ENCODE results near the gene ZNF581.

Gene ZNF581

DNA sequence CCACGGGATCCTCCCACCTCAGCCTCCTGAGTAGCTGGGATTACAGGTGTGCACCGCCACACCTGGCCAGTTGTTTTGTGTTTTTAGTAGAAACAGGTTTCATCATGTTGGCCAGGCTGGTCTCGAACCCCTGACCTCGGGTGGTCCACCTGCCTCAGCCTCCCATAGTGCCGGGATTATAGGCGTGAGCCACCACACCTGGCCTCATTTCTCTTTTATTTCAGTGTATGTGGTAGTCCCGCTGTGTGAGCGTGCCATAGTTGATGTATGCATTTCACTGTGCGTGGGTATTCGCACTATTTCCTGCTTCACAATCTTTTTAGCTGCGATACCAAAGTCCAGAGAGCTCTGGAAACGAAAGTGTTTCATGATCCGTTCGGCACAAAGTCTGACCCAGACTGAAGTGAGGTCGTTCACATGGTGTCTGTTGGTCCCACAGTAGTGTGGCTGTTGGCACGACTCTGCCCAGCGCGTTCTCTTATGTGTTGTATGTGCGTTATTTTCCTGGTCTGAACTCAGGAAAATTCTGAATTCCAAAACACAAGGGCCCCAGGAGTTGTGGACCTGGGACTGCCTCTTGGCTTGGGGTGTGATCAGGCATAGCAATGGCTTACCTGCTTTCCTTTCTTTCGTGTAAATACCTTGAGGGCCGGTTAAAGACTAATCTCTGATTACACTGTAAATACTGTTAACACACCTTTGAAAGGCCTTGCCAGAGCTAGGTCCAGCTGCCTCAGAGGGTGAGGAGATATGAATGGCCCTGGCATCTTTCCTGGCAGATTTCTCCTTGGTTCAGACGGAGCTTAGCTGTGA lies 40.2 kb downstream of the ZNF581 start:
- Histone ChIP-seq H3K4me3 (replicated peaks; ENCODE audit: insufficient read depth, low read length) (no peak overlapping the region), H3K27me3 (ENCODE audit: insufficient read depth, poor library complexity, severe bottlenecking) (no peaks in the 10 kb centered on the region), H3K27ac (replicated peaks) (no peak overlapping the region)
- no peak for DNase-seq (ENCODE audit: low read depth in 1 of 2, low spot score in 1 of 2)
- TF ChIP-seq POLR2AphosphoS5 (IDR thresholded peaks at IDR 0.05; ENCODE audit: low read depth), result no peak
- TF ChIP-seq GABPA (IDR thresholded peaks at IDR 0.05; ENCODE audit: low read depth), result no peak
- TF ChIP-seq, protein P1, sequence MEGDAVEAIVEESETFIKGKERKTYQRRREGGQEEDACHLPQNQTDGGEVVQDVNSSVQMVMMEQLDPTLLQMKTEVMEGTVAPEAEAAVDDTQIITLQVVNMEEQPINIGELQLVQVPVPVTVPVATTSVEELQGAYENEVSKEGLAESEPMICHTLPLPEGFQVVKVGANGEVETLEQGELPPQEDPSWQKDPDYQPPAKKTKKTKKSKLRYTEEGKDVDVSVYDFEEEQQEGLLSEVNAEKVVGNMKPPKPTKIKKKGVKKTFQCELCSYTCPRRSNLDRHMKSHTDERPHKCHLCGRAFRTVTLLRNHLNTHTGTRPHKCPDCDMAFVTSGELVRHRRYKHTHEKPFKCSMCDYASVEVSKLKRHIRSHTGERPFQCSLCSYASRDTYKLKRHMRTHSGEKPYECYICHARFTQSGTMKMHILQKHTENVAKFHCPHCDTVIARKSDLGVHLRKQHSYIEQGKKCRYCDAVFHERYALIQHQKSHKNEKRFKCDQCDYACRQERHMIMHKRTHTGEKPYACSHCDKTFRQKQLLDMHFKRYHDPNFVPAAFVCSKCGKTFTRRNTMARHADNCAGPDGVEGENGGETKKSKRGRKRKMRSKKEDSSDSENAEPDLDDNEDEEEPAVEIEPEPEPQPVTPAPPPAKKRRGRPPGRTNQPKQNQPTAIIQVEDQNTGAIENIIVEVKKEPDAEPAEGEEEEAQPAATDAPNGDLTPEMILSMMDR (IDR thresholded peaks at IDR 0.05; ENCODE audit: insufficient read depth, low read length), result no peak
- TF ChIP-seq, protein P2, sequence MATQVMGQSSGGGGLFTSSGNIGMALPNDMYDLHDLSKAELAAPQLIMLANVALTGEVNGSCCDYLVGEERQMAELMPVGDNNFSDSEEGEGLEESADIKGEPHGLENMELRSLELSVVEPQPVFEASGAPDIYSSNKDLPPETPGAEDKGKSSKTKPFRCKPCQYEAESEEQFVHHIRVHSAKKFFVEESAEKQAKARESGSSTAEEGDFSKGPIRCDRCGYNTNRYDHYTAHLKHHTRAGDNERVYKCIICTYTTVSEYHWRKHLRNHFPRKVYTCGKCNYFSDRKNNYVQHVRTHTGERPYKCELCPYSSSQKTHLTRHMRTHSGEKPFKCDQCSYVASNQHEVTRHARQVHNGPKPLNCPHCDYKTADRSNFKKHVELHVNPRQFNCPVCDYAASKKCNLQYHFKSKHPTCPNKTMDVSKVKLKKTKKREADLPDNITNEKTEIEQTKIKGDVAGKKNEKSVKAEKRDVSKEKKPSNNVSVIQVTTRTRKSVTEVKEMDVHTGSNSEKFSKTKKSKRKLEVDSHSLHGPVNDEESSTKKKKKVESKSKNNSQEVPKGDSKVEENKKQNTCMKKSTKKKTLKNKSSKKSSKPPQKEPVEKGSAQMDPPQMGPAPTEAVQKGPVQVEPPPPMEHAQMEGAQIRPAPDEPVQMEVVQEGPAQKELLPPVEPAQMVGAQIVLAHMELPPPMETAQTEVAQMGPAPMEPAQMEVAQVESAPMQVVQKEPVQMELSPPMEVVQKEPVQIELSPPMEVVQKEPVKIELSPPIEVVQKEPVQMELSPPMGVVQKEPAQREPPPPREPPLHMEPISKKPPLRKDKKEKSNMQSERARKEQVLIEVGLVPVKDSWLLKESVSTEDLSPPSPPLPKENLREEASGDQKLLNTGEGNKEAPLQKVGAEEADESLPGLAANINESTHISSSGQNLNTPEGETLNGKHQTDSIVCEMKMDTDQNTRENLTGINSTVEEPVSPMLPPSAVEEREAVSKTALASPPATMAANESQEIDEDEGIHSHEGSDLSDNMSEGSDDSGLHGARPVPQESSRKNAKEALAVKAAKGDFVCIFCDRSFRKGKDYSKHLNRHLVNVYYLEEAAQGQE (IDR thresholded peaks at IDR 0.05; ENCODE audit: insufficient replicate concordance, low read depth), result no peak
- no peak for TF ChIP-seq SPI1 (IDR thresholded peaks at IDR 0.05; ENCODE audit: borderline replicate concordance, low read depth)

DNA sequence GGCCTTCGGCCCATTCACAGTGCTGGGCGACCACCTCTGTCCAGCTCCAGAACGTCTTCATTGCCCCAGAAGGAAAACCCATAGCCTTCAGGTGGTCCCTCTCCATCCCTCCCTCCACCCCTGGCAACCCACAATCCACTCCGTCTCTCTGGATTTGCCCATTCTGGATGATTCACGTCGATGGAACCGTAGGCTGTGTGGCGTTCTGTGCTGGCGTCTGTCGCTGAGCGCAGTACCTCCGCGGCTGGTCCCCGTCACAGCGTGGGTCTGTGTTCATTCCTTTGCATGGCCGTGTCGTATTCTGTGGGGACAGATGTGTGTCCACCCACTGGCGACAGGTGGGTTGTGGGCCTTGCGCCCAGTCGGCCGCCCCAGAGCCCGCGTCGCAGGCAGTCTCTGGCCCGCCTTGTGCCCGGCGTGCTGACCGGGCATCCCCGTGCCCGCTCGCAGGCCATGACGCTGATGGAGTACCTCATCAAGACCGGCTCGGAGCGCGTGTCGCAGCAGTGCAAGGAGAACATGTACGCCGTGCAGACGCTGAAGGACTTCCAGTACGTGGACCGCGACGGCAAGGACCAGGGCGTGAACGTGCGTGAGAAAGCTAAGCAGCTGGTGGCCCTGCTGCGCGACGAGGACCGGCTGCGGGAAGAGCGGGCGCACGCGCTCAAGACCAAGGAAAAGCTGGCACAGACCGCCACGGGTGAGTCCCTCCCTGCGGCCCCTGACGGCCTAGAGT lies 41.7 kb downstream of the ZNF581 start:
- H3K4me3 ChIP-seq (replicated peaks; ENCODE audit: insufficient read depth, low read length), result no peak overlapping the region
- no peaks in the 10 kb centered on the region for H3K27me3 ChIP-seq (ENCODE audit: insufficient read depth, poor library complexity, severe bottlenecking)
- DNase-seq (ENCODE audit: low read depth in 1 of 2, low spot score in 1 of 2), result no peak
- TF ChIP-seq POLR2AphosphoS5 (IDR thresholded peaks at IDR 0.05; ENCODE audit: low read depth), result no peak
- TF ChIP-seq, protein P2 (IDR thresholded peaks at IDR 0.05; ENCODE audit: insufficient replicate concordance, low read depth), result no peak
- TF ChIP-seq GABPA (IDR thresholded peaks at IDR 0.05; ENCODE audit: low read depth), result no peak
- TF ChIP-seq, protein P1 (IDR thresholded peaks at IDR 0.05; ENCODE audit: insufficient read depth, low read length), result no peak
- no peak for TF ChIP-seq SPI1 (IDR thresholded peaks at IDR 0.05; ENCODE audit: borderline replicate concordance, low read depth)
- H3K27ac ChIP-seq (replicated peaks), result no peak overlapping the region

DNA sequence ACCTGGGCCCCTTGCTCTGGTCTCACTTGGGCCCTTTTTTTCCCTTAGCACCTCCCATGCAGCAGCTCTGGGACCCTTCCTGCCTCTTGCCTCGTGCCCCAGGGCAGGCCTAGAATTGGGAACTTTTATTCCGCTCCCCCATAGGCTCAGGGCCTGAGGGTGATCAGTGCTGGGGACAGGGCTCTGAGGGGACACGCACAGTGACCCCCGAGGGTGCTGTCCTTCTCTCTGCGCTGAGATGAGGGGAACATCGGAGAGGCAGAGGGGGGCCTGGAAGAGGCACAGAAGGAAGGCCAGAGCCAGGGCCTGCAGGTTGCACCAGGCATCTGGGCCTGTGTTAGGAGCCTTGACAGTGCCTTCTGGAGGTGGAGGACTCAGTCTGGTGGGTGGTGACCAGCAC lies 42.3 kb downstream of the ZNF581 start:
- no peak for DNase-seq (ENCODE audit: low read depth in 1 of 2, low spot score in 1 of 2)
- TF ChIP-seq, protein P1 (IDR thresholded peaks at IDR 0.05; ENCODE audit: insufficient read depth, low read length), result no peak
- TF ChIP-seq SPI1 (IDR thresholded peaks at IDR 0.05; ENCODE audit: borderline replicate concordance, low read depth), result no peak
- TF ChIP-seq, protein P2 (IDR thresholded peaks at IDR 0.05; ENCODE audit: insufficient replicate concordance, low read depth), result no peak
- no peak for TF ChIP-seq POLR2AphosphoS5 (IDR thresholded peaks at IDR 0.05; ENCODE audit: low read depth)
- no peak for TF ChIP-seq GABPA (IDR thresholded peaks at IDR 0.05; ENCODE audit: low read depth)
- Histone ChIP-seq H3K27me3 (ENCODE audit: insufficient read depth, poor library complexity, severe bottlenecking) (no peaks in the 10 kb centered on the region), H3K27ac (replicated peaks) (no peak overlapping the region), H3K4me3 (replicated peaks; ENCODE audit: insufficient read depth, low read length) (no peak overlapping the region)
